Thymus (tissue), 11 donors: ENCODE data around the gene NTRK3. TPM values are rescaled to one million over a fixed set of nuclear protein-coding genes. Genes with fewer than 3 reads are reported as not detected.
"Not testable (repeated sequence)": the region's sequence is repeated elsewhere in the genome, so short reads cannot be mapped to it uniquely, and the experiment has no call there.

ENCODE experiments used
- DNase-seq, 9 donors: peaks; one replicate each; pipeline ENCODE4 v3.0.0-alpha.2; 2013; ENCODE audit warnings: low spot score in 9 of 9, low read depth in 6 of 9, missing footprints in 1 of 9
- H3K27ac ChIP-seq, 2 donors: one replicate each; pipeline ENCODE4 v1.5.1; 2013; ENCODE audit warnings: control low read depth in 1 of 2, low read depth in 1 of 2, low read length in 1 of 2, mild to moderate bottlenecking in 1 of 2, moderate library complexity in 1 of 2
- H3K27me3 ChIP-seq, 2 donors: one replicate each; pipeline ENCODE4 v1.5.1; 2013; ENCODE audit warnings: low read length in 1 of 2; ENCODE audit not compliant: control insufficient read depth in 2 of 2, insufficient read depth in 1 of 2
- H3K36me3 ChIP-seq, 2 donors: one replicate each; pipeline ENCODE4 v1.5.1; 2013; ENCODE audit warnings: low read length in 1 of 2, mild to moderate bottlenecking in 1 of 2, moderate library complexity in 1 of 2; ENCODE audit not compliant: control insufficient read depth in 2 of 2, insufficient read depth in 2 of 2
- H3K4me1 ChIP-seq, 2 donors: one replicate each; pipeline ENCODE4 v1.5.1; 2013; ENCODE audit warnings: low read length in 2 of 2; ENCODE audit not compliant: control insufficient read depth in 2 of 2, insufficient read depth in 2 of 2
- H3K4me3 ChIP-seq, 2 donors: one replicate each; pipeline ENCODE4 v1.5.1; 2013; ENCODE audit warnings: low read length in 2 of 2, control low read depth in 1 of 2, mild to moderate bottlenecking in 1 of 2
- H3K9me3 ChIP-seq, 2 donors: one replicate each; pipeline ENCODE4 v1.5.1; 2013; ENCODE audit warnings: low read length in 1 of 2, mild to moderate bottlenecking in 1 of 2; ENCODE audit not compliant: control insufficient read depth in 2 of 2, insufficient read depth in 1 of 2
- WGBS: extraction: QIAGEN DNeasy Blood & Tissue Kit; methylation state at CpG from one replicate; pipeline ENCODE4 v1.1.7; 2013; 5-methylcytosine and 5-hydroxymethylcytosine counted together
- polyA plus RNA-seq: library from polyadenylated mRNA; stranded (reverse); fragments of 200-250 nt; gene quantifications from one replicate; pipeline ENCODE4 v1.2.3, GENCODE V29; 2013
- total RNA-seq: library from RNA; stranded (reverse); fragments of 120-200 nt; gene quantifications from one replicate; pipeline ENCODE4 v1.2.4, GENCODE V29; 2013
- donor health status: healthy.

The NTRK3 gene
- total and polyA plus RNA-seq, 2 donors: 0.57 to 5.8 TPM

DNA sequence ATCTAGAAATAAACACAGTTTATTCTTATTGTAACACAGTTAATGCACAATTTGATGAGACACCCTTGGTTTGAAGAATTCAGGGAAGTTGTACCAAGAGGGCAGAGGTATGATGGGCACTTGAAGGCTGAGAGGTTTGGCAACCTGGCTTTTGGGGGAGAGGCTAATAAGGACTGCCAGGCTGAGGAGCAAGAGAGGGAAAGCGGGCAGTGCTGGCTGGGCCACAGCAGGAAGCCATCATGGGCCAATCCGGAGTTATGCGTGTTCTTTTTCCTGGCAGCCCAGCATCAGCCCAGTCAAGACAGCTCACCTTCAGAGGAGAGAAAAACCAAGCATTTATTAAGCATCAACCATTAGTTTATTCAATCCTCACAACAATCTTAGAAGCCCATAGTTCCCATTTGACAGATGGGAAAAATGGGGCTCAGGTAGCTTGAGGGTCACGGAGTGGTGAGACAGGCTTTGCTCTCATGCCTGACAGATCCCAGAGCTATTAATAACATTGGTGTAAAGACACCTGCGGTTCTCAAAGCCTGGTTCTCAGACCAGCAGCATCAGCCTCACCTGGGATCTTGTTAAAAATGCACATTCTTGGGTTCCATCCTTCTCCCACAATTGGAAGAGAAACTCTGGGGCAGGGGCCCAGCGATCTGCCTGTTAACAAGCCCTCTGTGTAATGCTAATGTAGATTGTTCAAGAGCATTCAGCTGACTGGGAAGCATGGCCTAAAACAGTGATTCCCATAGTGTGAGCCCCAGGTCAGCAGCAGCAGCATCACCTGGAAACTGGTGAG, 183.7 kb downstream of the NTRK3 start:
- Histone ChIP-seq H3K27me3 (no peaks in the 10 kb centered on the region), H3K27ac (no peak overlapping the region), H3K4me1 (no peaks in the 10 kb centered on the region), H3K9me3 (no peaks in the 10 kb centered on the region), H3K4me3 (no peak overlapping the region), H3K36me3 (no peaks in the 10 kb centered on the region)
- no peak for DNase-seq
- 83% methylated on average over 6 of the region's 6 CpGs for WGBS

DNA sequence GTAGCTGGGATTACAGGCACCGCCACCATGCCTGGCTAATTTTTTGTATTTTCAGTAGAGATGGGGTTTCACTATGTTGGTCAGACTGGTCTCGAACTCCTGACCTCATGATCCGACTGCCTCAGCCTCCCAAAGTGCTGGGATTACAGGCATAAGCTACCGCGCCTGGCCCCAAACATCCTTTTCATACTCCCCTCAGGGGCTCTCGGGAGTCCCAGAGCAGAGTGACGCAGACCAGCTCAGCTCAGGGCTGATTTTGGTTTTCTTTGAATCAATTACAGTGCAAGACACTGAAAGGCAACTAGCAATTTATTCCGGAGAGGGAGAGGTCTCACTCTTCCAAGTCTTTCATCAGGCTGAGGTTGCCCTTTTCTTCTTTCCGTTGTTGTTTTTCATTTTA, 184.4 kb downstream of the NTRK3 start:
- not testable (repeated sequence) for DNase-seq, H3K27ac ChIP-seq, H3K27me3 ChIP-seq, H3K36me3 ChIP-seq, H3K9me3 ChIP-seq, H3K4me1 ChIP-seq, H3K4me3 ChIP-seq
- 93% methylated on average over 9 of the region's 9 CpGs for WGBS

DNA sequence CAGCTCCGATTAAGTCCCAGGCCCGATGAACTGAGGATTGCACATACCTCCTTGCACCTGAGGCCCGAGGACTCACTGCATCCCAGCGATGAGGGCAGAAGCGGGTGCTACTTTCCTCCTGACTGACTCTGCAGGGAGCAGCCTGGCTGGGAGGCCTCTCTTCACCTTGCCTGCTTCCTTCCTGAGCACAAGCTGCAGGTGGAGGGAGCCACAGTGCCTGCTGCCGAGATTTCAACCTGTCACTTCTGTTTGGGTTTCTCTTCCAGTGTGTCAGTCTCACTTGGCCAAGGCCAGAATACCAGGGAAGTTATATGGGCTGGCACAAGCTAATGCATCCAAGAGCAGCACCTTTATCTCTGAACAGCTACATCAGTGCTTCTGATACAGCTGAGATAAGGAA, 185.4 kb downstream of the NTRK3 start:
- Histone ChIP-seq H3K36me3 (no peaks in the 10 kb centered on the region), H3K27ac (no peak overlapping the region), H3K9me3 (no peaks in the 10 kb centered on the region), H3K27me3 (no peaks in the 10 kb centered on the region), H3K4me3 (no peak overlapping the region), H3K4me1 (no peaks in the 10 kb centered on the region)
- 62% methylated on average over 6 of the region's 6 CpGs for WGBS
- no peak for DNase-seq

DNA sequence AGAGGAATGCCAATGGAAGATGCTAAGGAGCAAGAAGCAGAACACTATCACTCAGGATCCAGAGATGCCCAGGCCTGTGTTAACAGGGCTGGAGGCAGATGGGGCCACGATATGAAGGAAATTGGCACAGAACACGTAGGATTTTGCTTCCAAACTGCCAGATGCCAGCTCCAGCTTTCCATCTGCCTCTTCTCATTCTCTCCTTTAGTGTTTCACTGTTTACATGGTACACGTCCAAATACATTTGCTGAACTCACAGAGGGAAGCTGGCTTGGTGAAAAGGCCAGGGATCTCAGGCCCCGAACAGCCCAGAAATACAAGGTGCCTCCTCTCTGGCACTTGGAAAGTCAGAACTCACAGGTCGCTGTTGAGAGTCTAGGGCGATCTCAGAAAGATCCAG, 187.0 kb downstream of the NTRK3 start:
- H3K9me3 ChIP-seq: no peaks in the 10 kb centered on the region
- H3K27ac ChIP-seq: no peak overlapping the region
- H3K4me1 ChIP-seq: no peaks in the 10 kb centered on the region
- H3K36me3 ChIP-seq: no peaks in the 10 kb centered on the region
- WGBS: 84% methylated on average over 6 of the region's 6 CpGs
- H3K4me3 ChIP-seq: no peak overlapping the region
- no peak for DNase-seq
- H3K27me3 ChIP-seq: no peaks in the 10 kb centered on the region

DNA sequence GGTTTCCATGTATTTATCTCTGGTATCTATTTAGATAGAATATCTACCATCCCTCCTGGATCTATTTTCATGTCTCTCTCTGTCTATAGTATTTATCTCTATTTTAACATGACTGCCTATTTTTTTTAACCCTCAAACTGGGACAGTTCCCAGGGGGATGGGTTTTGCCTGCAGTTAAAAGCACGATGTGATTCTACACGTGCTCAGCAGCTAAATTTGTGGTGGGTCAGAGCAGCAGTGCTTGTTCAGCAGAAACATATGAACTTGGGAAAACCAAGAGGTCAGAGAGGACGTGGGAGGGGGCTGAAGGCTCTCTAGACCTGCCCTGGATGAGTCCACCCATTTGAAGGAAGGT, 189.2 kb downstream of the NTRK3 start:
- Histone ChIP-seq H3K36me3 (no peaks in the 10 kb centered on the region), H3K4me1 (no peaks in the 10 kb centered on the region), H3K27ac (no peak overlapping the region), H3K9me3 (no peaks in the 10 kb centered on the region), H3K4me3 (no peak overlapping the region), H3K27me3 (no peaks in the 10 kb centered on the region)
- DNase-seq: no peak
- 68% methylated on average over 3 of the region's 3 CpGs for WGBS

DNA sequence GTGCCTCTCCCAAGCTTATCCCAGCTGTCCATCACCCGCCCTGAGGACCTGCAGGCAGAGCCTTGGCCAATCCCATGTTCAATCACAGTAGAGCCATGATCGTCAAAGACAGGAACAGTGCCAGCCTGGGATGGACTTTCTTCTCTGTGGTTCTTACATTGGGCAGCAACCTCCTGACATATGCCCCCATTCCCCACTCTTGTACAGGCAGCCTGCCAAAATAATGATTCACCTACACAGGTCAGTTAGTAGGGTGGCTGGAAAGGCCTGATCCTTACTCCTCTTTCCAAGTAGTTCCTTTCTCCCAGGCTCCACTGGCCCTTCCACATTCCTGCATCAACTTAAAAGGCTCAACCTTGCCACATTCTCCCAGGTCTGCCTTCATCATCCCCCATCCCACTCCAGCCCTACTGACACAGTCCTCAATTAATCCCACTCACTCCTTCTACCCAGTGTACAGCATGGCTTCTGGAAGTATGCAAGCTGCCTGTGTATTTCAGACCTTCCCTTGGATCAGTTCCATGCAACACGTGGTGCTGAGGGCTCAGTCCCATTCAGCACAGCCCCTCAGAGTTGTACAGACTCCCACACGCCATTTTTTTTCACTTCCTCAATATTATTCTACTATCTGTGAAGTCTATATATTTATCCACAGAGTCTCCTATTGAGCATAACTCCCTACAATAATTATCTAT, 189.8 kb downstream of the NTRK3 start:
- no peaks in the 10 kb centered on the region for H3K27me3 ChIP-seq
- no peaks in the 10 kb centered on the region for H3K9me3 ChIP-seq
- 65% methylated on average over 4 of the region's 4 CpGs for WGBS
- no peak for DNase-seq
- H3K4me1 ChIP-seq: no peaks in the 10 kb centered on the region
- no peaks in the 10 kb centered on the region for H3K36me3 ChIP-seq
- no peak overlapping the region for H3K4me3 ChIP-seq
- H3K27ac ChIP-seq: no peak overlapping the region

DNA sequence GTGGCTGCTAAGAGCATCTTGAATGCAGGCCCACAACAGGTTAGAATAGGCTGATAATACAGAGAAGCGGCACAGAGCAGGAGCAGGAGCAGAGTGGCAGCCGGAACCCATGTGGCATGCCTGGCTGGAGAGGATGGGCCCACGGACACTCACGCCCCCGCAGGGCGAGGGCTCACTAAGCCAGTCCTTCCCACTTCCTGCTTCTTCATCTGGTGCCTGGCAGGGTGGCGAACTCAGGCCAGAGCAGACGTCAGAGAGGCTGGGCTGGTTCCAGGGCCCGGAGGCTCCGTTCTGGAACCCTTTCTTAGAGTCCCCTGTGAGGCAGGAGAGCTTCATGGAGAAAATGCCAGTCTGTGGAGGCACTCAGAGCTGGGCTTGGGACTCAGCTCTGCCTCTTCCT, 195.1 kb downstream of the NTRK3 start:
- no peak for DNase-seq
- 82% methylated on average over 10 of the region's 10 CpGs for WGBS

DNA sequence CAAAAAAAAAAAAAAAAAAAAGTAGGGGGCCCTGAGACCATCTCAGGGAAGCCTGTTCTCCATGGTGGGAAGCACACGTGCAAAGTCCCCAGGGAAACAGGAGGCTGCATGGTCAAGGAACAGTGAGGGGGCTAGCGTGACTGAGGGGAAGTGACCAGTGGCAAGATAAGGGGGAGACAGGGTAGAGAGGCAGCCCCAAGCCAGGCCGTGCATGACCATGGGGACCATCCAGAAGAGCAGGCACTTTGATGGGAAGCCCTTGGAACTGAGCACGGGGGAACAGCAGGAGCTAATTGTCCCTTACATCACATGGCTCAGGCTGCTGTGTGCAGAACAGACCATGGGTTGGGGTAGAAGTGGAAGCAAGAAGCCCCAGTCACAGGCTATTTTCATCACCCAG, 196.2 kb downstream of the NTRK3 start:
- no peaks in the 10 kb centered on the region for H3K9me3 ChIP-seq
- no peaks in the 10 kb centered on the region for H3K36me3 ChIP-seq
- WGBS: 76% methylated on average over 4 of the region's 4 CpGs
- no peak for DNase-seq
- no peak overlapping the region for H3K4me3 ChIP-seq
- no peaks in the 10 kb centered on the region for H3K4me1 ChIP-seq
- H3K27ac ChIP-seq: no peak overlapping the region
- H3K27me3 ChIP-seq: no peaks in the 10 kb centered on the region

More for the DNA sequence above, 195.1 kb downstream of the NTRK3 start:
- H3K27me3 ChIP-seq: no peaks in the 10 kb centered on the region
- no peak overlapping the region for H3K27ac ChIP-seq
- no peak overlapping the region for H3K4me3 ChIP-seq
- H3K36me3 ChIP-seq: no peaks in the 10 kb centered on the region
- H3K9me3 ChIP-seq: no peaks in the 10 kb centered on the region
- no peaks in the 10 kb centered on the region for H3K4me1 ChIP-seq

DNA sequence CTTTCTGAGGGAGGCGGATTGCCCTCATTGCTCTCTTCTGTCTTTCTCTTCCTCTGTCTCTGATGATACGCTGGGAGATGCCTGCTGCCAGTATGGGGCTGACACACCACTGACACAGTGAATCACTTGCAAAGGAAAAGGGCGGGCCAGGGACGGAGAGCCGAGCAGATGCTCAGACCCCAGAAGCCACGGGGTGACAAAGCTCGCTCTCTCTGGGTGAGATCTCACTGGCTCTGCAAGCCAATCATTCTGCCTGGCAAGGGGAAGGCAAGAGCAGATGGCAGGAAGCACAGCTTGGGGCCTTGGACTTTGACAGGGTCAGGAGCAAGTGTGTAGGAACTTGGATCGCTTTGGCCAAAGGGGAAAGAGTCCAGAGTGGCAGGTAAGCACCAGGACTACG, 198.7 kb downstream of the NTRK3 start:
- H3K4me1 ChIP-seq: no peaks in the 10 kb centered on the region
- H3K27me3 ChIP-seq: no peaks in the 10 kb centered on the region
- whole genome bisulfite sequencing: 83% methylated on average over 9 of the region's 9 CpGs
- H3K9me3 ChIP-seq: no peaks in the 10 kb centered on the region
- H3K4me3 ChIP-seq: no peak overlapping the region
- H3K27ac ChIP-seq: no peak overlapping the region
- DNase-seq: no peak
- H3K36me3 ChIP-seq: no peaks in the 10 kb centered on the region
